Natural killer cell (primary cell): Measurements from ENCODE around the gene DDIAS. TPM values are rescaled to one million over a fixed set of nuclear protein-coding genes. Genes with fewer than 3 reads are reported as not detected.
"Not testable (repeated sequence)": the region's sequence is repeated elsewhere in the genome, so short reads cannot be mapped to it uniquely, and the experiment has no call there.

Source experiments
- ATAC-seq, 3 donors: fragments of 150-1000 bp in 2 of 3; fragments of 200-7000 bp in 1 of 3; cut with Tn5 transposase; 1 replicate in 1 of 3; 2 replicates in 2 of 3; pipeline ENCODE4 v1.10.0; 2021; ENCODE audit warnings: mild to moderate bottlenecking in 2 of 3, moderate library complexity in 2 of 3
- DNase-seq, 2 donors: peaks; one replicate each; pipeline versions ENCODE4 v3.0.0 to v3.0.0-alpha.2; 2013 to 2021; ENCODE audit warnings: mixed read lengths in 1 of 2
- H3K27ac ChIP-seq: one replicate; pipeline ENCODE4 v1.5.1; 2013; ENCODE audit warnings: mild to moderate bottlenecking, low read length
- H3K27me3 ChIP-seq: one replicate; pipeline ENCODE4 v1.6.1; 2013; ENCODE audit warnings: low read length; ENCODE audit not compliant: control insufficient read depth, insufficient read depth
- H3K36me3 ChIP-seq: one replicate; pipeline ENCODE4 v1.6.1; 2013; ENCODE audit warnings: low read length; ENCODE audit not compliant: control insufficient read depth, insufficient read depth
- H3K4me1 ChIP-seq: one replicate; pipeline ENCODE4 v1.6.1; 2013; ENCODE audit warnings: low read length; ENCODE audit not compliant: control insufficient read depth, insufficient read depth
- H3K4me3 ChIP-seq: one replicate; pipeline ENCODE4 v1.5.1; 2013; ENCODE audit warnings: low read length
- H3K9me3 ChIP-seq: one replicate; pipeline ENCODE4 v1.6.1; 2013; ENCODE audit warnings: low read length; ENCODE audit not compliant: control insufficient read depth, insufficient read depth
- H3K27ac Mint-ChIP-seq, 2 donors: one replicate each; pipeline ENCODE4 v1.8.0; 2022; ENCODE audit warnings: mild to moderate bottlenecking in 2 of 2, mixed read lengths in 2 of 2, moderate library complexity in 1 of 2
- H3K27me3 Mint-ChIP-seq, 2 donors: one replicate each; pipeline ENCODE4 v1.8.0; 2022; ENCODE audit warnings: low read depth in 2 of 2, mixed read lengths in 2 of 2
- H3K36me3 Mint-ChIP-seq: one replicate; pipeline ENCODE4 v1.8.0; 2022; ENCODE audit warnings: mixed read lengths
- H3K4me1 Mint-ChIP-seq, 2 donors: one replicate each; pipeline ENCODE4 v1.8.0; 2022; ENCODE audit warnings: mixed read lengths in 2 of 2
- H3K4me3 Mint-ChIP-seq: one replicate; pipeline ENCODE4 v1.8.0; 2022; ENCODE audit warnings: mild to moderate bottlenecking, moderate library complexity, mixed read lengths
- H3K9me3 Mint-ChIP-seq, 2 donors: one replicate each; pipeline ENCODE4 v1.8.0; 2022; ENCODE audit warnings: mixed read lengths in 2 of 2
- CTCF ChIP-seq: fragments of 200-600 bp; IDR thresholded peaks from one replicate; pipeline ENCODE4 v1.8.0; 2022; ENCODE audit warnings: antibody characterized with exemption
- WGBS: methylation state at CpG from one replicate; pipeline ENCODE4 v1.1.7; 2013; ENCODE audit warnings: missing lambda C conversion rate; ENCODE audit not compliant: insufficient coverage; 5-methylcytosine and 5-hydroxymethylcytosine counted together
- intact Hi-C: fragments of 100-400 bp; cut with micrococcal nuclease; formaldehyde crosslinking; loops from one replicate; pipeline ENCODE4 v1.14.2; 2022
- total RNA-seq, 4 donors: library from RNA; stranded (reverse); fragments of 120-200 nt in 1 of 4; gene quantifications; one replicate each; pipeline versions ENCODE4 v1.2.3 to v1.2.4, GENCODE V29; 2013 to 2022

Gene DDIAS
- total RNA-seq, 3 donors from 2014 or later (not counting 1 experiment from before 2014, with no cell fraction given): 0.89 to 2.4 (median 1.8) TPM

DNA sequence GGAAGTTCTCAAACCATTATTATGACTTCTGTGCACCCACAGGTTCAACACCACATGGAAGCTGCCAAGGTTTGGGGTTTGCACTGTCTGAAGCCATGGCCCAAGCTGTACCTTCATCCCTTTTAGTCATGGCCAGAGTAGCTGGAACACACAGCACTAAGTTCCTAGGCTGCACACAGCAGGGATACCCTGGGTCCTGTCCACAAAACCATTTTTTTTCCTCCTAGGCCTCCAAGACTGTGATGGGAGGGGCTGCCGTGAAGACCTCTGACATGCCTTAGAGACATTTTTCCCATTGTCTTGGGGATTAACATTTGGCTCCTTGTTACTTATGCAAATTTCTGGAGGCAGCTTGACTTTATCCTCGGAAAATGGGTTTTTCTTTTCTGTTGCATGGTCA, 42.7 kb downstream of the DDIAS start:
- no peaks in the 10 kb centered on the region for H3K27me3 Mint-ChIP-seq
- Histone ChIP-seq H3K4me3 (no peak overlapping the region), H3K9me3 (no peaks in the 10 kb centered on the region), H3K4me1 (no peaks in the 10 kb centered on the region), H3K27me3 (no peaks in the 10 kb centered on the region), H3K27ac (no peak overlapping the region), H3K36me3 (no peaks in the 10 kb centered on the region)
- WGBS: 90% methylated on average over 2 of the region's 2 CpGs
- H3K4me1 Mint-ChIP-seq: peaks cover 8 to 30% of the 10 kb centered on the region in 2 donors
- H3K27ac Mint-ChIP-seq: no peak overlapping the region
- no peak overlapping the region for H3K4me3 Mint-ChIP-seq
- TF ChIP-seq CTCF: no peak
- no peak for ATAC-seq
- no peak for DNase-seq
- intact Hi-C loops: no loop called here
- peaks cover 0 to 3% of the 10 kb centered on the region in 2 donors for H3K9me3 Mint-ChIP-seq
- H3K36me3 Mint-ChIP-seq: peaks cover 9% of the 10 kb centered on the region

DNA sequence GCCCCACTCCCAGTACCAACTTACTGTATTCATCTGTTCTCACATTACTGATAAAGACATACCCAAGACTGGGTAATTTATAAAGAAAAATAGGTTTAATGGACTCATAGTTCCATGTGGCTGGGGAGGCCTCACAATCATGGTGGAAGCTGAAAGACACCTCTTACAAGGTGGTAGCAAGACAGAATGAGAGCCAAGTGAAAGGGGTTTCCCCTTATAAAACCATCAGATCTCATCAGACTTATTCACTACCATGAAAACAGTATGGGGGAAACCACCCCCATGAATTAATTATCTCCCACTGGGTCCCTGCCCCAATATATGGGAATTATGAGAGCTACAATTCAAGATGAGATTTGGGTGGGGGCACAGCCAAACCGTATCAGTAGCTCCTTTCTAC, 43.5 kb downstream of the DDIAS start:
- Mint-ChIP-seq H3K27ac (peak overlapping the region in 1 of 2 donors; percentile 17), H3K36me3 (peaks cover 15% of the 10 kb centered on the region), H3K4me1 (peaks cover 8 to 30% of the 10 kb centered on the region in 2 donors)
- intact Hi-C loops, H3K4me1 ChIP-seq, H3K4me3 ChIP-seq, H3K9me3 Mint-ChIP-seq, H3K36me3 ChIP-seq, H3K27ac ChIP-seq, H3K4me3 Mint-ChIP-seq, ATAC-seq, H3K27me3 ChIP-seq, H3K27me3 Mint-ChIP-seq, DNase-seq, H3K9me3 ChIP-seq: not testable (repeated sequence)
- 100% methylated on average over 1 of the region's 1 CpG for WGBS

DNA sequence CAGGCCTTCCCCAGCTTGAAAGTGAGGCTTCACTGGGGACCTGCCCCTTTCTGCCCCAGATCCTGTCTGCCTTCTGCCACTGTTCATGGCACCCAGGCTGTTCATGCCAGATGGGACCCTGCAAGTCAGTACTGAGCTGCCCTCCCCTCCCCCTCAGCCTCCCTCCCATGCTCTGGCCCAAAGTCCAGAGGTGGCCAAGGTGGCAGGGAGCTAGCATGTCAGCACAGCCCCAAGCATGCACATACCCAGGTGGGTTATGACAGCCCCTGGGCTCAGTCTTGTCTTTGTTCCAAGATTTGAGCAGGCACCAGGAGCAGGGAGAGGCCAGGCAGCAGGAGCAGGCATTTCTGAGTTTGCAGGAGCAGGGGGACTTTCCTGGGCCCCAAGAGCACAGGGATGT, 44.1 kb downstream of the DDIAS start:
- no peak overlapping the region for H3K4me3 Mint-ChIP-seq
- H3K4me1 Mint-ChIP-seq: peaks cover 8 to 28% of the 10 kb centered on the region in 2 donors
- H3K4me1 ChIP-seq: no peaks in the 10 kb centered on the region
- peaks cover 17% of the 10 kb centered on the region for H3K36me3 Mint-ChIP-seq
- no peak for DNase-seq
- H3K9me3 ChIP-seq: peaks cover 4% of the 10 kb centered on the region
- H3K27me3 Mint-ChIP-seq: no peaks in the 10 kb centered on the region
- no peaks in the 10 kb centered on the region for H3K27me3 ChIP-seq
- H3K4me3 ChIP-seq: no peak overlapping the region
- H3K9me3 Mint-ChIP-seq: peaks cover 2% of the 10 kb centered on the region in 2 donors
- TF ChIP-seq CTCF: no peak
- no peaks in the 10 kb centered on the region for H3K36me3 ChIP-seq
- intact Hi-C loops: no loop called here
- H3K27ac Mint-ChIP-seq: no peak overlapping the region
- H3K27ac ChIP-seq: no peak overlapping the region
- no peak for ATAC-seq

GRCh38 chr11:82949352-82949751, 47.8 kb downstream of the DDIAS start:
- Mint-ChIP-seq H3K27me3 (no peaks in the 10 kb centered on the region), H3K36me3 (peaks cover 54% of the 10 kb centered on the region), H3K9me3 (peaks cover 10 to 15% of the 10 kb centered on the region in 2 donors), H3K4me1 (peaks cover 6% of the 10 kb centered on the region in 2 donors), H3K4me3 (no peak overlapping the region), H3K27ac (no peak overlapping the region)
- no peak for TF ChIP-seq CTCF
- no peak for DNase-seq
- Histone ChIP-seq H3K27ac (no peak overlapping the region), H3K36me3 (no peaks in the 10 kb centered on the region), H3K9me3 (peaks cover 4% of the 10 kb centered on the region), H3K27me3 (no peaks in the 10 kb centered on the region), H3K4me3 (no peak overlapping the region), H3K4me1 (no peaks in the 10 kb centered on the region)
- ATAC-seq: no peak
- intact Hi-C loops: no loop called here

DNA sequence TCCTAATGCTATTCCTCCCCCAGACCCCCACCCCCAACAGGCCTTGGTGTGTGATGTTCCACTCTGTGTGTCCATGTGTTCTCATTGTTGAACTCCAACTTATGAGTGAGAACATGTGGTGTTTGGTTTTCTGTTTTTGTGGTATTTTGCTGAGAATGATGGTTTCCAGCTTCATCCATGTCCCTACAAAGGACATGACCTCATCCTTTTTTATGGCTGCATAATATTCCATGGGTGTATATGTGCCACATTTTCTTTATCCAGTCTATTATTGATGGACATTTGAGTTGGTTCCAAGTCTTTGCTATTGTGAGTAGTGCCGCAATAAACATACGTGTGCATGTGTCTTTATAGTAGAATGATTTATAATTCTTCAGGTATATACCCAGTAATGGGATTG, 49.0 kb downstream of the DDIAS start:
- H3K27ac ChIP-seq, H3K9me3 ChIP-seq, ATAC-seq, H3K27me3 ChIP-seq, H3K4me1 ChIP-seq, H3K27me3 Mint-ChIP-seq, H3K4me3 Mint-ChIP-seq, DNase-seq, H3K27ac Mint-ChIP-seq, H3K4me3 ChIP-seq, intact Hi-C loops, H3K36me3 ChIP-seq: not testable (repeated sequence)
- H3K9me3 Mint-ChIP-seq: peaks cover 18 to 20% of the 10 kb centered on the region in 2 donors
- peaks cover 65% of the 10 kb centered on the region for H3K36me3 Mint-ChIP-seq
- H3K4me1 Mint-ChIP-seq: peaks cover 9 to 15% of the 10 kb centered on the region in 2 donors
- 100% methylated on average over 1 of the region's 2 CpGs for WGBS

- ATAC-seq (peak; percentile 58 to 66 (median 60)), DNase-seq (peak; percentile 74 to 82)
- 36% methylated on average over 9 of the region's 9 CpGs for WGBS
- Mint-ChIP-seq H3K36me3 (peaks cover 59% of the 10 kb centered on the region), H3K9me3 (peaks cover 21 to 23% of the 10 kb centered on the region in 2 donors), H3K4me1 (peaks cover 54 to 59% of the 10 kb centered on the region in 2 donors), H3K4me3 (peak overlapping the region; percentile 61), H3K27ac (peak overlapping the region; percentile 89 to 93)
- Histone ChIP-seq H3K4me1 (peaks cover 38% of the 10 kb centered on the region), H3K9me3 (peaks cover 11% of the 10 kb centered on the region), H3K27ac (peak overlapping the region; percentile 83)
- H3K4me3 ChIP-seq, H3K27me3 Mint-ChIP-seq, H3K36me3 ChIP-seq, H3K27me3 ChIP-seq: not testable (repeated sequence)
- intact Hi-C loops: loop anchor here (2.0 kb wide), 1 partner anchor 15 kb away; no protein-coding TSS in a partner anchor
Observed at GRCh38 chr11:82955736-82956453, 54.4 kb downstream of the DDIAS start.
